Activated CD8-positive, alpha-beta T cell treated with anti-CD3 and anti-CD28 coated beads for 36 hours (primary cell): ENCODE results near the gene TCEA2. TPM values are rescaled to one million over a fixed set of nuclear protein-coding genes. Genes with fewer than 3 reads are reported as not detected.
"Not testable (repeated sequence)": the region's sequence is repeated elsewhere in the genome, so short reads cannot be mapped to it uniquely, and the experiment has no call there.

Source experiments
- ATAC-seq: fragments of 200-7000 bp; cut with Tn5 transposase; one replicate; pipeline ENCODE4 v1.10.0; 2021; ENCODE audit warnings: mild to moderate bottlenecking, moderate library complexity
- CTCF ChIA-PET: fragments of 350-600 bp; sonication (Branson Sonifier 250); formaldehyde crosslinking; loops from one replicate; lab custom pipeline; 2021; ENCODE audit warnings: antibody characterized with exemption; lab: Charles Lee
- POLR2A ChIA-PET: fragments of 350-600 bp; sonication (Branson Sonifier 250); formaldehyde crosslinking; loops from one replicate; lab custom pipeline; 2021; ENCODE audit warnings: antibody characterized with exemption; lab: Charles Lee
- DNase-seq: peaks from one replicate; pipeline ENCODE4 v3.0.0-alpha.2; 2020
- H3K27ac Mint-ChIP-seq: one replicate; pipeline ENCODE4 v1.8.0; 2021; ENCODE audit warnings: mild to moderate bottlenecking, mixed read lengths
- H3K27me3 Mint-ChIP-seq: one replicate; pipeline ENCODE4 v1.8.0; 2021; ENCODE audit warnings: mixed read lengths
- H3K36me3 Mint-ChIP-seq: one replicate; pipeline ENCODE4 v1.8.0; 2021; ENCODE audit warnings: low read depth, mixed read lengths
- H3K4me1 Mint-ChIP-seq: one replicate; pipeline ENCODE4 v1.8.0; 2021; ENCODE audit warnings: low read depth, mixed read lengths
- H3K4me3 Mint-ChIP-seq: one replicate; pipeline ENCODE4 v1.8.0; 2021; ENCODE audit warnings: mild to moderate bottlenecking, moderate library complexity, mixed read lengths
- H3K9me3 Mint-ChIP-seq: one replicate; pipeline ENCODE4 v1.8.0; 2021; ENCODE audit warnings: mixed read lengths
- intact Hi-C: fragments of 100-400 bp; cut with micrococcal nuclease; formaldehyde crosslinking; loops from one replicate; pipeline ENCODE4 v1.10.0; 2022
- total RNA-seq, 2 experiments: library from RNA; stranded (reverse); gene quantifications; one replicate each; pipeline ENCODE4 v1.2.3, GENCODE V29; 2021
- TF ChIP-seq, protein P1 (sequence below): fragments of 200-600 bp; IDR thresholded peaks from one replicate; pipeline ENCODE4 v1.8.0; 2022; ENCODE audit warnings: antibody characterized with exemption, mild to moderate bottlenecking

Gene TCEA2
- total RNA-seq, 2 experiments from 2014 or later: 30.0 to 33.0 TPM

- no peaks in the 10 kb centered on the region for H3K9me3 Mint-ChIP-seq
- H3K4me3 Mint-ChIP-seq: peak within 1 kb of the TSS; percentile 72
- peaks cover 6% of the 10 kb centered on the region for H3K27me3 Mint-ChIP-seq
- ChIA-PET CTCF (interaction anchor here (0.6 to 6.0 kb wide), 22 partner anchors 12 to 202 kb away, joined by 3 to 61 read pairs (median 4); partner anchors contain the start of genes NPBWR2, SAMD10 and TCEA2), POLR2A (interaction anchor here (0.7 to 1.2 kb wide), 5 partner anchors 8 to 35 kb away, joined by 3 read pairs; no protein-coding TSS in a partner anchor)
- DNase-seq (no peak), ATAC-seq (no peak)
- peaks cover 1% of the 10 kb centered on the region for H3K36me3 Mint-ChIP-seq
- H3K27ac Mint-ChIP-seq: no peak within 1 kb of the TSS
- intact Hi-C loops: loop anchor here (5.0 kb wide), 1 partner anchor 38 kb away; no protein-coding TSS in a partner anchor
- TF ChIP-seq, protein P1, sequence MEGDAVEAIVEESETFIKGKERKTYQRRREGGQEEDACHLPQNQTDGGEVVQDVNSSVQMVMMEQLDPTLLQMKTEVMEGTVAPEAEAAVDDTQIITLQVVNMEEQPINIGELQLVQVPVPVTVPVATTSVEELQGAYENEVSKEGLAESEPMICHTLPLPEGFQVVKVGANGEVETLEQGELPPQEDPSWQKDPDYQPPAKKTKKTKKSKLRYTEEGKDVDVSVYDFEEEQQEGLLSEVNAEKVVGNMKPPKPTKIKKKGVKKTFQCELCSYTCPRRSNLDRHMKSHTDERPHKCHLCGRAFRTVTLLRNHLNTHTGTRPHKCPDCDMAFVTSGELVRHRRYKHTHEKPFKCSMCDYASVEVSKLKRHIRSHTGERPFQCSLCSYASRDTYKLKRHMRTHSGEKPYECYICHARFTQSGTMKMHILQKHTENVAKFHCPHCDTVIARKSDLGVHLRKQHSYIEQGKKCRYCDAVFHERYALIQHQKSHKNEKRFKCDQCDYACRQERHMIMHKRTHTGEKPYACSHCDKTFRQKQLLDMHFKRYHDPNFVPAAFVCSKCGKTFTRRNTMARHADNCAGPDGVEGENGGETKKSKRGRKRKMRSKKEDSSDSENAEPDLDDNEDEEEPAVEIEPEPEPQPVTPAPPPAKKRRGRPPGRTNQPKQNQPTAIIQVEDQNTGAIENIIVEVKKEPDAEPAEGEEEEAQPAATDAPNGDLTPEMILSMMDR: peak; percentile 31
- H3K4me1 Mint-ChIP-seq: peaks cover 24% of the 10 kb centered on the region
Measured at GRCh38 chr20:64083804-64084684, 21.0 kb downstream of the TCEA2 start, which contains the start of gene LKAAEAR1. Gene LKAAEAR1, minus strand, starts transcription at chr20:64084398. Its CDS starts 179 bp downstream, at chr20:64084219.

DNA sequence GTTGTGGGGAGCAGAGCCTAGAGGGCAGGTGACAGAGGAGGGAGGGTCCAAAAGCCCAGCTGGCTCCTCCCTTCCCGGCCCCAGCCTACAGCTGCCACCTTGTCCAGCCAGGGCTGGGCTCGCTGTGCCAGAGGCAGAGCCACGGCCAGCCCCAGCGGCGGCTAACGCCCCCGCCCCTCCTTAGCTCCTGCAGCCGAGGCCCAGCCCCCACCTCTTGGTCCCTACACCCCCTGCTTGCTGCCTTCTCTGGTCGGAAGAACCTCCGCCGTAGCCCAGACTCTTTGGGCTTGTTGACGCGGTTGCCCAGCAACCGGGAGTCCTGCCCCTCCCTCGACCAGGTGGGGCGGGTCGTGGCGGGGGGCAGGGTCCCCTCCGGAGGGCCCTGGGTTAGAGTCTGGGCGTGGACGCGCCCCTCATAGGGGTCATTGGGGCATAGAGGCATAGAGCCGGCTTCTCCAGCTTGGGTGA lies 21.7 kb downstream of the TCEA2 start:
- POLR2A ChIA-PET: interaction anchor here (0.8 to 1.2 kb wide), 3 partner anchors 9 to 31 kb away, joined by 3 read pairs; no protein-coding TSS in a partner anchor
- intact Hi-C loops: loop anchor here (5.0 kb wide), 1 partner anchor 38 kb away; no protein-coding TSS in a partner anchor
- no peak for ATAC-seq
- no peak for DNase-seq
- Mint-ChIP-seq H3K27me3 (peaks cover 6% of the 10 kb centered on the region), H3K4me1 (peaks cover 24% of the 10 kb centered on the region), H3K36me3 (no peaks in the 10 kb centered on the region), H3K4me3 (peak overlapping the region; percentile 72), H3K27ac (no peak overlapping the region), H3K9me3 (no peaks in the 10 kb centered on the region)
- CTCF ChIA-PET: interaction anchor here (0.8 to 6.0 kb wide), 12 partner anchors 12 to 201 kb away, joined by 3 to 61 read pairs (median 5); partner anchors contain the start of gene NPBWR2
- TF ChIP-seq, protein P1: no peak

GRCh38 chr20:64086801-64087200 lies 23.8 kb downstream of the TCEA2 start:
- H3K27ac Mint-ChIP-seq: no peak overlapping the region
- no peak for ATAC-seq
- peaks cover 18% of the 10 kb centered on the region for H3K4me1 Mint-ChIP-seq
- TF ChIP-seq, protein P1: no peak
- POLR2A ChIA-PET: interaction anchor here (1.2 kb wide), 1 partner anchor 12 kb away, joined by 4 read pairs; no protein-coding TSS in a partner anchor
- CTCF ChIA-PET: interaction anchor here (2.0 kb wide), 1 partner anchor 17 kb away, joined by 5 read pairs; no protein-coding TSS in a partner anchor
- H3K36me3 Mint-ChIP-seq: no peaks in the 10 kb centered on the region
- intact Hi-C loops: no loop called here
- H3K4me3 Mint-ChIP-seq: no peak overlapping the region
- no peak for DNase-seq
- H3K9me3 Mint-ChIP-seq: no peaks in the 10 kb centered on the region
- H3K27me3 Mint-ChIP-seq: peaks cover 6% of the 10 kb centered on the region

DNA sequence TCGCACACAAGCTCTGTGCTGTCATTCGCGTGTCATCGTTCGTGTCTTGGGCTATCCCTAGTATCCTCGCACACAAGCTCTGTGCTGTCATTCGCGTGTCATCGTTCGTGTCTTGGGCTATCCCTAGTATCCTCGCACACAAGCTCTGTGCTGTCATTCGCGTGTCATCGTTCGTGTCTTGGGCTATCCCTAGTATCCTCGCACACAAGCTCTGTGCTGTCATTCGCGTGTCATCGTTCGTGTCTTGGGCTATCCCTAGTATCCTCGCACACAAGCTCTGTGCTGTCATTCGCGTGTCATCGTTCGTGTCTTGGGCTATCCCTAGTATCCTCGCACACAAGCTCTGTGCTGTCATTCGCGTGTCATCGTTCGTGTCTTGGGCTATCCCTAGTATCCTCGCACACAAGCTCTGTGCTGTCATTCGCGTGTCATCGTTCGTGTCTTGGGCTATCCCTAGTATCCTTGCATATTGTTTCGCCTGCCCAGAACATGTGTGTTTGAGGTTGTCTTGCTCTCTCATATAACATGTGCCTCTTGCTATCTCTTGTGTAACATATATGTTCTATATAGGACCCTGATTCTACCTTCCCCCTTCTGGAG lies 24.3 kb downstream of the TCEA2 start:
- H3K36me3 Mint-ChIP-seq, H3K9me3 Mint-ChIP-seq, intact Hi-C loops, H3K4me3 Mint-ChIP-seq, ATAC-seq, H3K27ac Mint-ChIP-seq, DNase-seq, H3K27me3 Mint-ChIP-seq, CTCF ChIA-PET: not testable (repeated sequence)
- peaks cover 13% of the 10 kb centered on the region for H3K4me1 Mint-ChIP-seq
- POLR2A ChIA-PET: interaction anchor here (1.2 kb wide), 1 partner anchor 12 kb away, joined by 4 read pairs; no protein-coding TSS in a partner anchor

GRCh38 chr20:64088586-64088985 lies 25.6 kb downstream of the TCEA2 start:
- H3K4me3 Mint-ChIP-seq, H3K36me3 Mint-ChIP-seq, POLR2A ChIA-PET, intact Hi-C loops, H3K27ac Mint-ChIP-seq, CTCF ChIA-PET, H3K27me3 Mint-ChIP-seq, H3K9me3 Mint-ChIP-seq, DNase-seq, H3K4me1 Mint-ChIP-seq, ATAC-seq: not testable (repeated sequence)
